ENCODE data around the gene CRHR2.

- TF ChIP-seq CHD4 (IDR thresholded peaks at IDR 0.05; ENCODE audit: borderline replicate concordance, low read length) = no peak
- TF ChIP-seq FOXM1 (CRISPR knock-in tag; IDR thresholded peaks at IDR 0.05) = no peak
- TF ChIP-seq MNT (IDR thresholded peaks at IDR 0.05) = no peak
- TF ChIP-seq MIER2 (CRISPR knock-in tag; IDR thresholded peaks at IDR 0.05) = no peak
- no peak for TF ChIP-seq RBM22 (optimal IDR thresholded peaks at IDR 0.05; ENCODE audit: low read length)
- TF ChIP-seq MEIS2 (CRISPR knock-in tag; IDR thresholded peaks at IDR 0.05) = no peak
- TF ChIP-seq JUN (CRISPR knock-in tag; IDR thresholded peaks at IDR 0.05) = no peak
- no peak for TF ChIP-seq NBN (conservative IDR thresholded peaks at IDR 0.05)
- no peak for TF ChIP-seq SP1 (IDR thresholded peaks at IDR 0.05)
- TF ChIP-seq SP1 (CRISPR knock-in tag; IDR thresholded peaks at IDR 0.05) = no peak
- no peak for TF ChIP-seq NONO (IDR thresholded peaks at IDR 0.05)
- no peak for TF ChIP-seq NONO (CRISPR knock-in tag; conservative IDR thresholded peaks at IDR 0.05)
- no peak for TF ChIP-seq ATF1 (CRISPR knock-in tag; IDR thresholded peaks at IDR 0.05)
Observed at GRCh38 chr7:30713392-30713791, 31.1 kb upstream of the CRHR2 start.
